Stomach (tissue), 9 donors: ENCODE data around the gene TNK2. TPM values are rescaled to one million over a fixed set of nuclear protein-coding genes. Genes with fewer than 3 reads are reported as not detected.

Source experiments
- DNase-seq, 2 donors: peaks; one replicate each; pipeline versions ENCODE4 v3.0.0 to v3.0.0-alpha.2; 2013 to 2019
- H3K27ac ChIP-seq, 5 donors: fragments of 200-600 bp in 4 of 5; sonication (generic) in 4 of 5; one replicate each; pipeline ENCODE4 v1.5.1; 2013 to 2019; ENCODE audit warnings: mild to moderate bottlenecking in 1 of 5, moderate library complexity in 1 of 5
- H3K27me3 ChIP-seq, 3 donors: fragments of 200-600 bp; sonication (generic); one replicate each; pipeline ENCODE4 v1.5.1; 2017 to 2019; ENCODE audit warnings: mixed run types in 1 of 3
- H3K36me3 ChIP-seq, 4 donors: fragments of 200-600 bp; sonication (generic); 1 replicate in 3 of 4; 2 replicates in 1 of 4; pipeline ENCODE4 v1.5.1; 2016 to 2019
- H3K4me1 ChIP-seq, 4 donors: fragments of 200-600 bp; sonication (generic); one replicate each; pipeline ENCODE4 v1.5.1; 2016 to 2019
- H3K4me3 ChIP-seq, 4 donors: fragments of 200-600 bp; sonication (generic) in 3 of 4; one replicate each; pipeline ENCODE4 v1.5.1; 2016 to 2019; ENCODE audit warnings: mild to moderate bottlenecking in 1 of 4
- H3K9me3 ChIP-seq, 4 donors: fragments of 200-600 bp; sonication (generic); one replicate each; pipeline ENCODE4 v1.5.1; 2016 to 2019
- CTCF ChIP-seq, 7 experiments: fragments of 450-650 bp in 4 of 7; fragments of 200-600 bp in 3 of 7; sonication (generic) in 3 of 7; IDR thresholded peaks; one replicate each; pipeline ENCODE4 v1.5.1; 2016 to 2019; ENCODE audit warnings: antibody characterized with exemption in 7 of 7, control low read depth in 2 of 7, mild to moderate bottlenecking in 1 of 7
- EP300 ChIP-seq: sonication (generic); formaldehyde crosslinking; IDR thresholded peaks from one replicate; pipeline ENCODE4 v1.6.1; 2017; ENCODE audit warnings: antibody characterized with exemption
- POLR2A ChIP-seq, 4 donors: fragments of 450-650 bp; IDR thresholded peaks; one replicate each; pipeline ENCODE4 v1.6.1; 2016; ENCODE audit warnings: antibody characterized with exemption in 4 of 4, control low read depth in 2 of 4, mild to moderate bottlenecking in 1 of 4, moderate library complexity in 1 of 4
- POLR2AphosphoS5 ChIP-seq, 3 donors: sonication (generic); formaldehyde crosslinking; IDR thresholded peaks; one replicate each; pipeline ENCODE4 v1.6.1; 2016; ENCODE audit warnings: antibody characterized with exemption in 3 of 3
- WGBS, 5 donors: extraction: QIAGEN DNeasy Blood & Tissue Kit in 3 of 5; methylation state at CpG; one replicate each; pipeline versions ENCODE4 v1.1.5 to v1.1.7; 2013 to 2018; 5-methylcytosine and 5-hydroxymethylcytosine counted together
- intact Hi-C: fragments of 100-400 bp; cut with DNase I; formaldehyde crosslinking; loops from one replicate; pipeline ENCODE4 v1.15.1; 2023; ENCODE audit warnings: low total_unique reads
- polyA plus RNA-seq, 3 donors: library from polyadenylated mRNA; stranded (reverse); fragments of 200-250 nt; gene quantifications; one replicate each; pipeline ENCODE4 v1.2.3, GENCODE V29; 2013
- total RNA-seq, 5 donors: library from RNA; depleted of rRNA; stranded (reverse); fragments of >200 nt; gene quantifications; one replicate each; pipeline versions ENCODE4 v1.1.0 to v1.2.3, GENCODE V29; 2014 to 2016
- donor health status: healthy with polysubstance abuse.
- donor health status: Bipolar disorder and iron deficiency.
- donor health status: healthy.

TNK2 gene
- total and polyA plus RNA-seq, 8 donors = 6.1 to 431 (median 38.6) TPM

GRCh38 chr3:195896361-195897080, 11.8 kb downstream of the TNK2 start:
- 22 to 39% (median 34%) methylated on average over 16 of the region's 16 CpGs for WGBS, 5 donors
- peak in 1 of 2 donors; percentile 84 for DNase-seq
- peaks cover 51 to 84% (median 63%) of the 10 kb centered on the region in 4 donors for H3K4me1 ChIP-seq
- H3K4me3 ChIP-seq = peak overlapping the region; percentile 51 to 69 (median 64)
- intact Hi-C loops = loop anchor here (5.0 kb wide), 1 partner anchor 34 kb away; no protein-coding TSS in a partner anchor
- peak overlapping the region; percentile 28 to 90 (median 87) for H3K27ac ChIP-seq
- no peaks in the 10 kb centered on the region for H3K9me3 ChIP-seq
- no peak for TF ChIP-seq POLR2AphosphoS5 (IDR thresholded peaks at IDR 0.05)
- TF ChIP-seq POLR2A (IDR thresholded peaks at IDR 0.05) = no peak
- TF ChIP-seq CTCF (IDR thresholded peaks at IDR 0.05) = no peak
- no peak for TF ChIP-seq EP300
- H3K27me3 ChIP-seq = no peaks in the 10 kb centered on the region
- no peaks in the 10 kb centered on the region for H3K36me3 ChIP-seq

GRCh38 chr3:195895861-195896360, 12.4 kb downstream of the TNK2 start:
- H3K4me3 ChIP-seq = peak overlapping the region; percentile 51 to 69 (median 64)
- intact Hi-C loops = loop anchor here (5.0 kb wide), 1 partner anchor 34 kb away; no protein-coding TSS in a partner anchor
- 1 to 4% (median 1%) methylated on average over 4 to 47 of the region's 47 CpGs for WGBS, 5 donors
- no peaks in the 10 kb centered on the region for H3K36me3 ChIP-seq
- TF ChIP-seq POLR2A (IDR thresholded peaks at IDR 0.05) (no peak), POLR2AphosphoS5 (IDR thresholded peaks at IDR 0.05) (peak in 1 of 3 donors; percentile 5)
- peak; percentile 66 to 83 for DNase-seq
- no peaks in the 10 kb centered on the region for H3K27me3 ChIP-seq
- H3K4me1 ChIP-seq = peaks cover 51 to 84% (median 67%) of the 10 kb centered on the region in 4 donors
- no peaks in the 10 kb centered on the region for H3K9me3 ChIP-seq
- peak overlapping the region; percentile 28 to 90 (median 87) for H3K27ac ChIP-seq

GRCh38 chr3:195895078-195895860, 13.1 kb downstream of the TNK2 start:
- WGBS, 5 donors = 0 to 5% (median 0%) methylated on average over 14 to 56 of the region's 56 CpGs
- intact Hi-C loops = loop anchor here (5.0 kb wide), 1 partner anchor 33 kb away; no protein-coding TSS in a partner anchor

GRCh38 chr3:195893916-195894465, 14.4 kb downstream of the TNK2 start:
- H3K9me3 ChIP-seq = no peaks in the 10 kb centered on the region
- no peaks in the 10 kb centered on the region for H3K36me3 ChIP-seq
- TF ChIP-seq CTCF (IDR thresholded peaks at IDR 0.05) (no peak), POLR2A (IDR thresholded peaks at IDR 0.05) (no peak), EP300 (no peak), POLR2AphosphoS5 (IDR thresholded peaks at IDR 0.05) (no peak)
- intact Hi-C loops = no loop called here
- no peak overlapping the region for H3K4me3 ChIP-seq
- no peak for DNase-seq
- no peaks in the 10 kb centered on the region for H3K27me3 ChIP-seq
- H3K4me1 ChIP-seq = peaks cover 51 to 84% (median 71%) of the 10 kb centered on the region in 4 donors
- WGBS, 5 donors = 80 to 90% (median 89%) methylated on average over 8 of the region's 8 CpGs
- H3K27ac ChIP-seq = peak overlapping the region in 3 of 5 donors; percentile 42 to 90 (median 87)

More at GRCh38 chr3:195895078-195895860, 13.1 kb downstream of the TNK2 start:
- TF ChIP-seq EP300 (no peak), CTCF (IDR thresholded peaks at IDR 0.05) (no peak), POLR2A (IDR thresholded peaks at IDR 0.05) (no peak), POLR2AphosphoS5 (IDR thresholded peaks at IDR 0.05) (no peak)
- Histone ChIP-seq H3K4me3 (peak overlapping the region; percentile 51 to 69 (median 64)), H3K36me3 (no peaks in the 10 kb centered on the region), H3K27ac (peak overlapping the region; percentile 28 to 90 (median 87)), H3K9me3 (no peaks in the 10 kb centered on the region), H3K27me3 (no peaks in the 10 kb centered on the region), H3K4me1 (peaks cover 51 to 78% (median 69%) of the 10 kb centered on the region in 4 donors)
- peak; percentile 52 to 84 for DNase-seq
